Fibroblast of mammary gland (primary cell): Measurements from ENCODE around the gene KRTAP24-1.

Experiments
- DNase-seq: peaks from one replicate; pipeline ENCODE4 v3.0.0-alpha.2; 2010; ENCODE audit warnings: low read depth
- H3K4me3 ChIP-seq: 2 replicates; pipeline ENCODE4 v1.5.1; 2011; ENCODE audit warnings: low read depth, mild to moderate bottlenecking, low read length, moderate library complexity; ENCODE audit not compliant: control insufficient read depth
- CTCF ChIP-seq: conservative IDR thresholded peaks from 2 replicates; pipeline ENCODE4 v1.5.1; 2011; ENCODE audit warnings: low read depth, low read length, inconsistent platforms; ENCODE audit not compliant: control insufficient read depth, insufficient read depth

Gene KRTAP24-1

GRCh38 chr21:30305136-30305535 lies 22.4 kb upstream of the KRTAP24-1 start:
- TF ChIP-seq CTCF, result no peak
- no peak for DNase-seq
- no peak overlapping the region for H3K4me3 ChIP-seq

- DNase-seq, result no peak
- TF ChIP-seq CTCF, result no peak
- H3K4me3 ChIP-seq, result no peak within 1 kb of the TSS
These were observed 6.5 kb upstream of the KRTAP24-1 start, which contains the start of gene KRTAP25-1 for GRCh38 chr21:30289215-30289614. Gene KRTAP25-1 (minus strand): TSS chr21:30289514. CDS start chr21:30289490, 24 bp downstream.

GRCh38 chr21:30271611-30272010 lies 11.1 kb downstream of the KRTAP24-1 start:
- no peak overlapping the region for H3K4me3 ChIP-seq
- DNase-seq, result no peak
- TF ChIP-seq CTCF, result no peak

- TF ChIP-seq CTCF, result no peak
- H3K4me3 ChIP-seq, result no peak overlapping the region
- no peak for DNase-seq
These were observed 11.6 kb downstream of the KRTAP24-1 start for GRCh38 chr21:30271156-30271555.

GRCh38 chr21:30269803-30270530 lies 12.8 kb downstream of the KRTAP24-1 start:
- H3K4me3 ChIP-seq, result no peak overlapping the region
- no peak for TF ChIP-seq CTCF
- DNase-seq, result no peak

- no peak overlapping the region for H3K4me3 ChIP-seq
- peak; percentile 40 for TF ChIP-seq CTCF
- peak; percentile 11 for DNase-seq
These were observed 14.0 kb downstream of the KRTAP24-1 start for GRCh38 chr21:30268608-30269197.
